CD4-positive, alpha-beta T cell (primary cell): ENCODE results near the gene CDH6. TPM values are rescaled to one million over a fixed set of nuclear protein-coding genes. Genes with fewer than 3 reads are reported as not detected.

Experiments
- ATAC-seq: fragments of 200-7000 bp; cut with Tn5 transposase; one replicate; pipeline ENCODE4 v1.10.0; 2022; ENCODE audit warnings: mild to moderate bottlenecking; ENCODE audit not compliant: poor library complexity
- CTCF ChIA-PET: fragments of 350-600 bp; sonication (Branson Sonifier 250); formaldehyde crosslinking; loops from one replicate; lab custom pipeline; 2021; ENCODE audit warnings: antibody characterized with exemption, inconsistent platforms; lab: Charles Lee
- POLR2A ChIA-PET: fragments of 350-600 bp; sonication (Branson Sonifier 250); formaldehyde crosslinking; loops from one replicate; lab custom pipeline; 2021; ENCODE audit warnings: antibody characterized with exemption, inconsistent platforms; lab: Charles Lee
- DNase-seq, 14 experiments: peaks; one replicate each; pipeline ENCODE4 v3.0.0-alpha.2; 2013 to 2020; ENCODE audit warnings: mixed read lengths in 2 of 14
- H3K27ac ChIP-seq, 2 donors: one replicate each; pipeline versions ENCODE4 v1.5.1 to v1.7.0; 2013; ENCODE audit warnings: low read length in 2 of 2, low read depth in 1 of 2, mild to moderate bottlenecking in 1 of 2
- H3K27me3 ChIP-seq, 2 experiments: 1 replicate in 1 of 2; 2 replicates in 1 of 2; pipeline versions ENCODE4 v1.6.1 to v1.7.0; 2013; ENCODE audit warnings: low read length in 2 of 2, control low read depth in 1 of 2, mild to moderate bottlenecking in 1 of 2, moderate library complexity in 1 of 2; ENCODE audit not compliant: insufficient read depth in 2 of 2, control insufficient read depth in 1 of 2
- H3K36me3 ChIP-seq: one replicate; pipeline ENCODE4 v1.6.1; 2013; ENCODE audit warnings: low read length, control low read depth; ENCODE audit not compliant: insufficient read depth
- H3K4me1 ChIP-seq: one replicate; pipeline ENCODE4 v1.6.1; 2013; ENCODE audit warnings: low read length, control low read depth; ENCODE audit not compliant: insufficient read depth
- H3K4me3 ChIP-seq: one replicate; pipeline ENCODE4 v1.5.1; 2013; ENCODE audit warnings: mild to moderate bottlenecking, low read length, moderate library complexity
- H3K9me3 ChIP-seq, 2 experiments: 1 replicate in 1 of 2; 2 replicates in 1 of 2; pipeline versions ENCODE4 v1.6.1 to v1.7.0; 2013; ENCODE audit warnings: low read length in 2 of 2, mild to moderate bottlenecking in 2 of 2, control low read depth in 1 of 2, moderate library complexity in 1 of 2; ENCODE audit not compliant: control insufficient read depth in 1 of 2, insufficient read depth in 1 of 2
- H3K27ac Mint-ChIP-seq: one replicate; pipeline ENCODE4 v1.8.0; 2020; ENCODE audit warnings: mixed read lengths
- H3K27me3 Mint-ChIP-seq: one replicate; pipeline ENCODE4 v1.8.0; 2021; ENCODE audit warnings: mixed read lengths
- H3K36me3 Mint-ChIP-seq: one replicate; pipeline ENCODE4 v1.8.0; 2021; ENCODE audit warnings: low read depth, mixed read lengths
- H3K4me1 Mint-ChIP-seq: one replicate; pipeline ENCODE4 v1.8.0; 2021; ENCODE audit warnings: low read depth, mixed read lengths
- H3K4me3 Mint-ChIP-seq: one replicate; pipeline ENCODE4 v1.8.0; 2020; ENCODE audit warnings: mild to moderate bottlenecking, mixed read lengths
- H3K9me3 Mint-ChIP-seq: one replicate; pipeline ENCODE4 v1.8.0; 2020; ENCODE audit warnings: mixed read lengths
- CTCF ChIP-seq: fragments of 200-600 bp; IDR thresholded peaks from one replicate; pipeline ENCODE4 v1.8.0; 2022; ENCODE audit warnings: antibody characterized with exemption, mild to moderate bottlenecking
- intact Hi-C, 2 experiments: fragments of 100-400 bp; cut with DNase I in 1 of 2; cut with micrococcal nuclease in 1 of 2; formaldehyde crosslinking; loops; one replicate each; pipeline versions ENCODE4 v1.15.1 to v1.9.0; 2023 to 2025; cut with DNase I, micrococcal nuclease
- total RNA-seq, 174 experiments: library from RNA in 2 of 174; stranded (reverse) in 2 of 174; gene quantifications; one replicate each; pipeline ENCODE4 v1.2.3 and lab custom pipeline; 2021 to 2026

The CDH6 gene
- total RNA-seq, 2 experiments from 2014 or later = not detected

- H3K36me3 Mint-ChIP-seq = no peaks in the 10 kb centered on the region
- no peaks in the 10 kb centered on the region for H3K9me3 ChIP-seq
- no peak overlapping the region for H3K27ac ChIP-seq
- ATAC-seq (no peak), DNase-seq (no peak)
- H3K27ac Mint-ChIP-seq = no peak overlapping the region
- no peak overlapping the region for H3K4me3 Mint-ChIP-seq
- H3K27me3 ChIP-seq = no peaks in the 10 kb centered on the region
- no peak for TF ChIP-seq CTCF
- no peaks in the 10 kb centered on the region for H3K27me3 Mint-ChIP-seq
- intact Hi-C loops = no loop called here
- no peaks in the 10 kb centered on the region for H3K4me1 ChIP-seq
- peaks cover 3% of the 10 kb centered on the region for H3K9me3 Mint-ChIP-seq
- no peaks in the 10 kb centered on the region for H3K4me1 Mint-ChIP-seq
- H3K36me3 ChIP-seq = no peaks in the 10 kb centered on the region
- ChIA-PET POLR2A (no interaction called here), CTCF (no interaction called here)
- no peak overlapping the region for H3K4me3 ChIP-seq
Measured at GRCh38 chr5:31226651-31227050, 33.2 kb downstream of the CDH6 start.

- Histone ChIP-seq H3K4me1 (no peaks in the 10 kb centered on the region), H3K27me3 (no peaks in the 10 kb centered on the region), H3K9me3 (no peaks in the 10 kb centered on the region), H3K27ac (no peak overlapping the region), H3K4me3 (no peak overlapping the region), H3K36me3 (no peaks in the 10 kb centered on the region)
- ATAC-seq (no peak), DNase-seq (no peak)
- H3K27ac Mint-ChIP-seq = no peak overlapping the region
- intact Hi-C loops = no loop called here
- peaks cover 3% of the 10 kb centered on the region for H3K9me3 Mint-ChIP-seq
- no peak overlapping the region for H3K4me3 Mint-ChIP-seq
- CTCF ChIA-PET = no interaction called here
- no peaks in the 10 kb centered on the region for H3K27me3 Mint-ChIP-seq
- POLR2A ChIA-PET = no interaction called here
- no peaks in the 10 kb centered on the region for H3K36me3 Mint-ChIP-seq
- no peak for TF ChIP-seq CTCF
- H3K4me1 Mint-ChIP-seq = no peaks in the 10 kb centered on the region
Measured at GRCh38 chr5:31229266-31229665, 35.8 kb downstream of the CDH6 start.

- DNase-seq (no peak), ATAC-seq (no peak)
- no peak overlapping the region for H3K4me3 Mint-ChIP-seq
- no peak overlapping the region for H3K4me3 ChIP-seq
- H3K27ac ChIP-seq = no peak overlapping the region
- H3K27ac Mint-ChIP-seq = no peak overlapping the region
- H3K9me3 ChIP-seq = no peaks in the 10 kb centered on the region
- no peak for TF ChIP-seq CTCF
- ChIA-PET CTCF (no interaction called here), POLR2A (no interaction called here)
- intact Hi-C loops = no loop called here
- H3K27me3 Mint-ChIP-seq = no peaks in the 10 kb centered on the region
- H3K9me3 Mint-ChIP-seq = peaks cover 3% of the 10 kb centered on the region
- no peaks in the 10 kb centered on the region for H3K36me3 ChIP-seq
- no peaks in the 10 kb centered on the region for H3K4me1 Mint-ChIP-seq
- H3K36me3 Mint-ChIP-seq = no peaks in the 10 kb centered on the region
- H3K27me3 ChIP-seq = no peaks in the 10 kb centered on the region
- H3K4me1 ChIP-seq = no peaks in the 10 kb centered on the region
Measured at GRCh38 chr5:31231177-31231838, 37.8 kb downstream of the CDH6 start.
